Immature natural killer cell (primary cell): ENCODE measurements around the gene TADA2A. TPM values are rescaled to one million over a fixed set of nuclear protein-coding genes. Genes with fewer than 3 reads are reported as not detected.
"Not testable (repeated sequence)": the region's sequence is repeated elsewhere in the genome, so short reads cannot be mapped to it uniquely, and the experiment has no call there.

Experiments used
- DNase-seq, 3 donors: peaks; one replicate each; pipeline ENCODE4 v3.0.0; 2022; ENCODE audit warnings: mixed read lengths in 1 of 3
- H3K27ac Mint-ChIP-seq, 6 donors: one replicate each; pipeline ENCODE4 v1.8.0; 2020; ENCODE audit warnings: mixed read lengths in 6 of 6, mild to moderate bottlenecking in 5 of 6, inconsistent platforms in 4 of 6, moderate library complexity in 3 of 6
- H3K27me3 Mint-ChIP-seq, 3 donors: one replicate each; pipeline ENCODE4 v1.8.0; 2020 to 2021; ENCODE audit warnings: low read depth in 3 of 3, mild to moderate bottlenecking in 3 of 3, mixed read lengths in 3 of 3, moderate library complexity in 3 of 3, inconsistent platforms in 1 of 3
- H3K36me3 Mint-ChIP-seq, 3 donors: one replicate each; pipeline ENCODE4 v1.8.0; 2020; ENCODE audit warnings: mixed read lengths in 3 of 3, inconsistent platforms in 2 of 3, mild to moderate bottlenecking in 2 of 3
- H3K4me1 Mint-ChIP-seq, 2 donors: one replicate each; pipeline ENCODE4 v1.8.0; 2020; ENCODE audit warnings: inconsistent platforms in 2 of 2, mild to moderate bottlenecking in 2 of 2, mixed read lengths in 2 of 2, moderate library complexity in 1 of 2
- H3K4me3 Mint-ChIP-seq, 5 donors: one replicate each; pipeline ENCODE4 v1.8.0; 2020; ENCODE audit warnings: mild to moderate bottlenecking in 5 of 5, mixed read lengths in 5 of 5, inconsistent platforms in 3 of 5, moderate library complexity in 3 of 5
- H3K9me3 Mint-ChIP-seq, 6 donors: one replicate each; pipeline ENCODE4 v1.8.0; 2020; ENCODE audit warnings: mild to moderate bottlenecking in 6 of 6, mixed read lengths in 6 of 6, inconsistent platforms in 4 of 6, moderate library complexity in 3 of 6
- polyA plus RNA-seq, 3 donors: library from polyadenylated mRNA; unstranded; fragments of 300-500 nt; fragmentation: Illumina TruSeq; gene quantifications; one replicate each; pipeline ENCODE4 v1.2.3, GENCODE V29; 2021

TADA2A gene
- polyA plus RNA-seq, 3 donors from 2014 or later: 3.3 to 16.0 (median 4.0) TPM

GRCh38 chr17:37500378-37500777 lies 93.7 kb downstream of the TADA2A start:
- DNase-seq: no peak
- Mint-ChIP-seq H3K36me3 (no peaks in the 10 kb centered on the region), H3K4me1 (no peaks in the 10 kb centered on the region), H3K27ac (no peak overlapping the region), H3K9me3 (no peaks in the 10 kb centered on the region), H3K4me3 (no peak overlapping the region), H3K27me3 (no peaks in the 10 kb centered on the region)

- no peaks in the 10 kb centered on the region for H3K9me3 Mint-ChIP-seq
- no peak overlapping the region for H3K4me3 Mint-ChIP-seq
- DNase-seq: no peak
- peaks cover 0 to 3% of the 10 kb centered on the region in 2 donors for H3K4me1 Mint-ChIP-seq
- H3K27ac Mint-ChIP-seq: no peak overlapping the region
- no peaks in the 10 kb centered on the region for H3K36me3 Mint-ChIP-seq
- H3K27me3 Mint-ChIP-seq: no peaks in the 10 kb centered on the region
These were observed 95.6 kb downstream of the TADA2A start for GRCh38 chr17:37502009-37502936.

DNA sequence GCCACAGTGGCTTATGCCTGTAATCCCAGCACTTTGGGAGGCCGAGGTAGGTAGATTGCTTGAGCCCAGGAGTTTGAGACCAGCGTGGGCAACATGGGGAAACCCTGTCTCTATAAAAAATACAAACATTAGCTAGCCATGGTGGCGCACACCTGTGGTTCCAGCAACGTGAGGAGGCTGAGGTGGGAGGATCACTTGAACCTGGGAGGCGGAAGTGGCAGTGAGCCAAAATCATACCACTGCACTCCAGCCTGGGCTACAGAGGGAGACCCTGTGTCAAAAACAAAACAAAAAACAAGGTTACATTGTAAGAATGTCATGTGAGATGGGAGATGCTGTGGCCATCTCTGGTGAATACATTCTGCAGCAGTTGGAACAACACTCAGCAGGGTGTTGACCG lies 96.5 kb downstream of the TADA2A start:
- Mint-ChIP-seq H3K4me1 (peaks cover 0 to 3% of the 10 kb centered on the region in 2 donors), H3K36me3 (no peaks in the 10 kb centered on the region), H3K27me3 (no peaks in the 10 kb centered on the region), H3K9me3 (no peaks in the 10 kb centered on the region), H3K27ac (no peak overlapping the region), H3K4me3 (no peak overlapping the region)
- no peak for DNase-seq

GRCh38 chr17:37505333-37505732 lies 98.6 kb downstream of the TADA2A start:
- no peak overlapping the region for H3K4me3 Mint-ChIP-seq
- H3K9me3 Mint-ChIP-seq: no peaks in the 10 kb centered on the region
- H3K27ac Mint-ChIP-seq: no peak overlapping the region
- no peaks in the 10 kb centered on the region for H3K36me3 Mint-ChIP-seq
- H3K27me3 Mint-ChIP-seq: no peaks in the 10 kb centered on the region
- no peak for DNase-seq
- H3K4me1 Mint-ChIP-seq: peaks cover 6 to 9% of the 10 kb centered on the region in 2 donors

GRCh38 chr17:37506678-37507077 lies 100.0 kb downstream of the TADA2A start:
- DNase-seq: no peak
- Mint-ChIP-seq H3K4me1 (peaks cover 11 to 14% of the 10 kb centered on the region in 2 donors), H3K27ac (no peak overlapping the region), H3K4me3 (no peak overlapping the region), H3K9me3 (no peaks in the 10 kb centered on the region), H3K36me3 (no peaks in the 10 kb centered on the region), H3K27me3 (peaks cover 0 to 2% (median 0%) of the 10 kb centered on the region in 3 donors)

DNA sequence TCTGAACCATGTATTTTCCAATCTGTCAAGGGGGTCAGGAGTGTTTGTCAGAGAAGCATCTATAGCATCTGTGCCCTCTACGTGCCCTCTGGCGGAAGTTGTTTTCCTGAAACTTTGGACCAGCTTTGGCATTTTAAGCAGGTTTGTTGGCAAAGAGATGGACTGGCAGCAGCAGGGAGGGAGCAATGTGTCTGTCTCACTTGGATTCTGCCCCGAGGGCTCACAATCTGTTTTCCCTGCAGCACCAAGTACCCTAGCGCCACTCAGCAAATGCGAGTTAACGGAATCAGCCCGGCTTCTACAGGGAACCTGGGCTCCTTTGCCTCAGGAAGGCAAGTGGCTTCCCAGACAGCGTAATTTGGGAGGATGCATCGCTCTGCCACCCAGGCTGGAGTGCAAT lies 100.4 kb downstream of the TADA2A start:
- H3K27me3 Mint-ChIP-seq: peaks cover 0 to 2% (median 0%) of the 10 kb centered on the region in 3 donors
- no peaks in the 10 kb centered on the region for H3K9me3 Mint-ChIP-seq

GRCh38 chr17:37510056-37510455 lies 103.4 kb downstream of the TADA2A start:
- Mint-ChIP-seq H3K9me3 (no peaks in the 10 kb centered on the region), H3K4me1 (peaks cover 12 to 19% of the 10 kb centered on the region in 2 donors), H3K4me3 (no peak overlapping the region), H3K36me3 (peaks cover 0 to 10% (median 4%) of the 10 kb centered on the region in 3 donors), H3K27me3 (peaks cover 0 to 2% (median 0%) of the 10 kb centered on the region in 3 donors), H3K27ac (peak overlapping the region in 2 of 6 donors; percentile 17 to 24)
- DNase-seq: no peak

More for the DNA sequence above, 100.4 kb downstream of the TADA2A start:
- H3K4me3 Mint-ChIP-seq: no peak overlapping the region
- DNase-seq: no peak
- H3K4me1 Mint-ChIP-seq: peaks cover 11 to 14% of the 10 kb centered on the region in 2 donors
- H3K36me3 Mint-ChIP-seq: peaks cover 0 to under 1% (median 0%) of the 10 kb centered on the region in 3 donors
- no peak overlapping the region for H3K27ac Mint-ChIP-seq

- H3K27me3 Mint-ChIP-seq, H3K27ac Mint-ChIP-seq, DNase-seq, H3K4me3 Mint-ChIP-seq, H3K9me3 Mint-ChIP-seq: not testable (repeated sequence)
- Mint-ChIP-seq H3K36me3 (peaks cover 0 to 12% (median 4%) of the 10 kb centered on the region in 3 donors), H3K4me1 (peaks cover 9 to 19% of the 10 kb centered on the region in 2 donors)
These were observed 105.0 kb downstream of the TADA2A start for GRCh38 chr17:37511642-37512041.

DNA sequence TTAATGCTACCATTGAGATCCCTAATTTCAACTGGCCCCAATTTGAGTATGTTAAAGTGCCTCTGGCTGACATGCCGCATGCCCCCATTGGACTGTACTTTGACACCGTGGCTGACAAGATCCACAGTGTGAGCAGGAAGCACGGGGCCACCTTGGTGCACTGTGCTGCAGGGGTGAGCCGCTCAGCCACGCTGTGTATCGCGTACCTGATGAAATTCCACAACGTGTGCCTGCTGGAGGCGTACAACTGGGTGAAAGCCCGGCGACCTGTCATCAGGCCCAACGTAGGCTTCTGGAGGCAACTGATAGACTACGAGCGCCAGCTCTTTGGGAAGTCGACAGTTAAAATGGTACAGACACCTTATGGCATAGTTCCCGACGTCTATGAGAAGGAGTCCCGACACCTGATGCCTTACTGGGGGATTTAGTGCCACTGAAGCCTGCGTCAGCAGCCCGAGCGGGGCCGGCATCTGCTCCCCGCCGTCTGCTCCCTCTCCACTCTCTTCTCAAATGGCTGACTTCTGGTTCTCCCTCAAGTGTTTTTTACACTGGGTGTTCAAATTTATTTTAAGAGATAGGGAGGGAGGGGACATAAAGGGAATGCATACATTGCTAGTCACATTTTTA lies 105.9 kb downstream of the TADA2A start:
- Mint-ChIP-seq H3K9me3 (no peaks in the 10 kb centered on the region), H3K4me3 (no peak overlapping the region), H3K27ac (peak overlapping the region in 2 of 6 donors; percentile 34 to 48)

GRCh38 chr17:37513711-37514110 lies 107.0 kb downstream of the TADA2A start:
- Mint-ChIP-seq H3K27me3 (peaks cover 0 to 2% (median 0%) of the 10 kb centered on the region in 3 donors), H3K4me1 (peaks cover 9 to 32% of the 10 kb centered on the region in 2 donors), H3K9me3 (no peaks in the 10 kb centered on the region), H3K36me3 (peaks cover 8 to 24% (median 9%) of the 10 kb centered on the region in 3 donors), H3K27ac (no peak overlapping the region), H3K4me3 (no peak overlapping the region)
- no peak for DNase-seq

More for the DNA sequence above, 105.9 kb downstream of the TADA2A start:
- Mint-ChIP-seq H3K36me3 (peaks cover 0 to 13% (median 4%) of the 10 kb centered on the region in 3 donors), H3K27me3 (peaks cover 0 to 2% (median 0%) of the 10 kb centered on the region in 3 donors), H3K4me1 (peaks cover 9 to 21% of the 10 kb centered on the region in 2 donors)
- no peak for DNase-seq

DNA sequence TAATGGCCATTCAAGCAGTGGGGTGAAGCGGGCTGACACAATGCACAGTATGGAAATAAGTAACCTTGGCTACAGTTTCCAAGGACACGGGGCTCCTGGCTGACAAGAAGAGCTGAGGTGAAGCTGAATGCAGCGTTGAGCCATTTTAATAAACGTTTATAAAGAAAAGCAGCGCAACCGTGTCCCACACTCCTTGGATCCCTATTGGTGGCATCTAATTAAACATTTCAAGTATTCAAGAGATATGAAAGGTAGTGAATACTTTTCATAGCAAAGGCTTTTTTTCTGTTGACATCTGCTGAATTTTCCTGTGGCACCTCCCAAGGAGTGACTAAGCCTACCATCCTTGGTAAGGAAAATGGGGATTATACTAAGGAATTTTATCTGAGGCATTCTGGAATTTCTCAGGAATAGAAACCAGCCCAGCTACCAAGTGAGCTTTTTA lies 109.5 kb downstream of the TADA2A start:
- H3K27ac Mint-ChIP-seq: peak overlapping the region in 2 of 6 donors; percentile 17 to 75

DNA sequence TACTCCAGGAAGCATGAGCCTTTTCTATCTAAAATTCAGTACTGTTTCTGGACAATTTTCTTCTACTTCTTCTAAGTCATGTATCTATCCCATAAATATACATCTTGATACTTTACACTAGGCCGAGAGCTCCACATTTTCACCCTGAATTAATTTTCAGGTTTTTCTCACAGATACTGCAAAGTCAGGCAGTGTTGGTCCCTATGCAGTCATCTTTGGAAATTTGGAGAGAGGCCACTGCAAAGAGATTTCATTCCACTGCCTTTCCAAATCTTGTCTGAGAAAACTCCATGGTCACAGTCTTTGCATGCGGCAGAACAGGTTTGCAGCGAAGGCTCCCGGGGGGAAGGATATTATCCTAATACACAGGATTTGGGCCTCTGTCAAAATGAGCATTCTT lies 111.2 kb downstream of the TADA2A start:
- peaks cover 8 to 36% (median 20%) of the 10 kb centered on the region in 3 donors for H3K36me3 Mint-ChIP-seq
- peaks cover 0 to 2% (median 0%) of the 10 kb centered on the region in 3 donors for H3K27me3 Mint-ChIP-seq
- no peak overlapping the region for H3K4me3 Mint-ChIP-seq
- DNase-seq: no peak
- H3K27ac Mint-ChIP-seq: peak overlapping the region in 2 of 6 donors; percentile 14 to 32
- peaks cover 16 to 37% of the 10 kb centered on the region in 2 donors for H3K4me1 Mint-ChIP-seq
- H3K9me3 Mint-ChIP-seq: no peaks in the 10 kb centered on the region

More for the DNA sequence above, 109.5 kb downstream of the TADA2A start:
- Mint-ChIP-seq H3K4me3 (no peak overlapping the region), H3K36me3 (peaks cover 8 to 40% (median 13%) of the 10 kb centered on the region in 3 donors), H3K4me1 (peaks cover 17 to 38% of the 10 kb centered on the region in 2 donors), H3K27me3 (no peaks in the 10 kb centered on the region), H3K9me3 (no peaks in the 10 kb centered on the region)
- no peak for DNase-seq

DNA sequence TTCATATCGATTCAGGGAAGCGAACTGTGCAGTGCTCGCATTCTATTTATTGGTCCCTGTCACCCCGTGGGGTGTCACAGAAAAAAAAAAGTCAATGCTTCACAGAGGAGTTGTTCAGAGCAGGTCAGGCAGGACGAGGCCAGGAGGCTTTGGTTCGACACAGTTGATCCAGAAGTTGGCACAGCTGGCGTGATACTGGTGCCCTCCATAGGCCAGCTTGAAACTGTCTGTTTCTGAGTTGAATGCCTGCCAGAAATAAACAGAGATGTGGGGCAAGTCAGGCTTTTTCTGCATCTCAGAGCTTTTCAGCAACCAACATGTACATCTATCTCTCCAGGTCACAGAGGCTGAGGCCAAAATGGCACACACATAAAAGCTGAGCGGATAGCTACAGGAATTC lies 112.1 kb downstream of the TADA2A start:
- Mint-ChIP-seq H3K4me1 (peaks cover 21 to 39% of the 10 kb centered on the region in 2 donors), H3K9me3 (no peaks in the 10 kb centered on the region), H3K36me3 (peaks cover 8 to 40% (median 21%) of the 10 kb centered on the region in 3 donors), H3K27me3 (peaks cover 0 to 2% (median 0%) of the 10 kb centered on the region in 3 donors), H3K27ac (peak overlapping the region; percentile 29 to 83 (median 71)), H3K4me3 (no peak overlapping the region)
- no peak for DNase-seq
